H1 (cell line): Measurements from ENCODE around the gene RP9. TPM values are rescaled to one million over a fixed set of nuclear protein-coding genes. Genes with fewer than 3 reads are reported as not detected.

Experiments used
- CTCF ChIA-PET: fragments of 300-600 bp; sonication (Branson Sonifier 250); formaldehyde crosslinking; loops from one replicate; lab custom pipeline; 2021; ENCODE audit not compliant: partially characterized antibody; lab: Charles Lee
- POLR2A ChIA-PET: fragments of 300-600 bp; sonication (Branson Sonifier 250); formaldehyde crosslinking; loops from one replicate; lab custom pipeline; 2021; ENCODE audit warnings: inconsistent platforms; ENCODE audit not compliant: partially characterized antibody; lab: Charles Lee
- DNase-seq, 2 experiments: peaks; one replicate each; pipeline versions ENCODE4 v3.0.0 to v3.0.0-alpha.2; 2010 to 2022; ENCODE audit warnings: low spot score in 2 of 2, low read depth in 1 of 2, mixed read lengths in 1 of 2
- FAIRE-seq: peaks from 2 replicates; lab custom pipeline; 2011; peaks lifted over from hg19 to GRCh38; lab: Jason Lieb, UNC
- H2AFZ ChIP-seq: 2 replicates; pipeline ENCODE4 v1.8.1; 2012; ENCODE audit warnings: low read length, inconsistent platforms
- H2AK5ac ChIP-seq: 2 replicates; pipeline ENCODE4 v1.6.1; 2013; ENCODE audit warnings: low read depth, low read length
- H2BK120ac ChIP-seq: replicated peaks from 2 replicates; pipeline ENCODE3; 2013; ENCODE audit warnings: low read depth, low read length, inconsistent platforms
- H2BK12ac ChIP-seq: 2 replicates; pipeline ENCODE4 v1.6.1; 2013; ENCODE audit warnings: low read depth, low read length
- H2BK15ac ChIP-seq: 2 replicates; pipeline ENCODE4 v1.6.1; 2013; ENCODE audit warnings: low read length
- H2BK20ac ChIP-seq: 2 replicates; pipeline ENCODE4 v1.6.1; 2013; ENCODE audit warnings: low read length
- H2BK5ac ChIP-seq: 2 replicates; pipeline ENCODE4 v1.6.1; 2013; ENCODE audit warnings: low read depth, low read length
- H3K14ac ChIP-seq: 2 replicates; pipeline ENCODE4 v1.6.1; 2013; ENCODE audit warnings: inconsistent platforms; ENCODE audit not compliant: insufficient read length
- H3K18ac ChIP-seq: 2 replicates; pipeline ENCODE4 v1.6.1; 2013; ENCODE audit warnings: low read length; ENCODE audit errors: extremely low read depth
- H3K23ac ChIP-seq: 2 replicates; pipeline ENCODE4 v1.6.1; 2013; ENCODE audit warnings: inconsistent platforms; ENCODE audit not compliant: insufficient read length
- H3K23me2 ChIP-seq: 2 replicates; pipeline ENCODE4 v1.6.1; 2013; ENCODE audit warnings: low read depth, low read length
- H3K27ac ChIP-seq: 2 replicates; pipeline ENCODE4 v1.6.1; 2011; ENCODE audit warnings: low read depth, low read length, inconsistent platforms
- H3K27me3 ChIP-seq, 4 experiments: replicated peaks in 1 of 4; 1 replicate in 1 of 4; 2 replicates in 3 of 4; pipeline versions ENCODE4 v1.6.1 to v1.8.1; 2011 to 2013; ENCODE audit warnings: low read length in 3 of 4, mild to moderate bottlenecking in 3 of 4, inconsistent platforms in 2 of 4, mixed read lengths in 2 of 4, moderate library complexity in 1 of 4; ENCODE audit not compliant: control insufficient read depth in 3 of 4, insufficient read depth in 3 of 4; ENCODE audit errors: extremely low read depth in 1 of 4
- H3K36me3 ChIP-seq, 4 experiments: 2 replicates each; pipeline versions ENCODE4 v1.6.1 to v1.8.1; 2011 to 2013; ENCODE audit warnings: mild to moderate bottlenecking in 4 of 4, low read length in 3 of 4, moderate library complexity in 2 of 4, control low read depth in 1 of 4, inconsistent platforms in 1 of 4; ENCODE audit not compliant: insufficient read depth in 4 of 4, control insufficient read depth in 2 of 4
- H3K4ac ChIP-seq: replicated peaks from 2 replicates; pipeline ENCODE3; 2013; ENCODE audit warnings: low read length, low read depth, mixed read lengths, inconsistent platforms; ENCODE audit not compliant: insufficient read length
- H3K4me1 ChIP-seq, 4 experiments: replicated peaks in 1 of 4; 1 replicate in 1 of 4; 2 replicates in 3 of 4; pipeline versions ENCODE4 v1.6.1 to v1.8.1; 2011 to 2013; ENCODE audit warnings: low read length in 3 of 4, inconsistent platforms in 2 of 4, mixed read lengths in 1 of 4; ENCODE audit not compliant: insufficient read depth in 4 of 4, control insufficient read depth in 3 of 4
- H3K4me2 ChIP-seq, 2 experiments: 2 replicates each; pipeline versions ENCODE4 v1.6.1 to v1.8.1; 2011 to 2013; ENCODE audit warnings: low read depth in 2 of 2, low read length in 2 of 2, control low read depth in 1 of 2, inconsistent platforms in 1 of 2, mild to moderate bottlenecking in 1 of 2; ENCODE audit not compliant: insufficient read depth in 1 of 2
- H3K4me3 ChIP-seq, 4 experiments: fragments of 200-600, 300-600 bp in 1 of 4; sonication (generic), shearing (Covaris generic), sonication (Bioruptor Twin) in 1 of 4; 2 replicates each; pipeline versions ENCODE4 v1.5.1 to v1.8.1; 2011 to 2016; ENCODE audit warnings: low read length in 4 of 4, low read depth in 3 of 4, control low read depth in 2 of 4, inconsistent platforms in 2 of 4, mild to moderate bottlenecking in 2 of 4, mixed read lengths in 1 of 4, moderate library complexity in 1 of 4; ENCODE audit not compliant: insufficient read depth in 2 of 4; ENCODE audit errors: extremely low read depth in 1 of 4
- H3K56ac ChIP-seq: replicated peaks from 2 replicates; pipeline ENCODE3; 2013; ENCODE audit warnings: low read depth, mild to moderate bottlenecking, mixed read lengths, low read length, inconsistent platforms; ENCODE audit not compliant: insufficient read length
- H3K79me1 ChIP-seq: 2 replicates; pipeline ENCODE4 v1.6.1; 2013; ENCODE audit warnings: low read depth, low read length, control low read depth
- H3K79me2 ChIP-seq, 2 experiments: 2 replicates each; pipeline versions ENCODE4 v1.6.1 to v1.8.1; 2012 to 2013; ENCODE audit warnings: low read length in 2 of 2, mild to moderate bottlenecking in 2 of 2, inconsistent platforms in 1 of 2; ENCODE audit not compliant: insufficient read depth in 2 of 2, control insufficient read depth in 1 of 2
- H3K9ac ChIP-seq, 4 experiments: replicated peaks in 1 of 4; 1 replicate in 1 of 4; 2 replicates in 3 of 4; pipeline versions ENCODE4 v1.6.1 to v1.8.1; 2011 to 2013; ENCODE audit warnings: low read depth in 3 of 4, low read length in 3 of 4, control low read depth in 2 of 4, mild to moderate bottlenecking in 2 of 4, moderate library complexity in 2 of 4, inconsistent platforms in 1 of 4; ENCODE audit errors: extremely low read depth in 1 of 4
- H3K9me3 ChIP-seq, 2 experiments: 2 replicates each; pipeline versions ENCODE4 v1.6.1 to v1.8.1; 2012 to 2013; ENCODE audit warnings: mild to moderate bottlenecking in 2 of 2, moderate library complexity in 2 of 2, control low read depth in 1 of 2, inconsistent platforms in 1 of 2, low read depth in 1 of 2, low read length in 1 of 2, mixed read lengths in 1 of 2; ENCODE audit not compliant: insufficient read depth in 2 of 2
- H4K20me1 ChIP-seq, 2 experiments: replicated peaks in 1 of 2; 2 replicates each; pipeline versions ENCODE3 to v1.8.1; 2011 to 2013; ENCODE audit warnings: inconsistent platforms in 2 of 2, low read length in 2 of 2, mild to moderate bottlenecking in 1 of 2; ENCODE audit not compliant: insufficient read depth in 2 of 2, control insufficient read depth in 1 of 2
- H4K5ac ChIP-seq: 2 replicates; pipeline ENCODE4 v1.6.1; 2013; ENCODE audit warnings: low read length, low read depth, mixed read lengths, inconsistent platforms; ENCODE audit not compliant: insufficient read length
- H4K8ac ChIP-seq: 2 replicates; pipeline ENCODE4 v1.8.0; 2013; ENCODE audit warnings: mild to moderate bottlenecking, moderate library complexity, low read length, inconsistent platforms; ENCODE audit not compliant: insufficient read depth; ENCODE audit errors: extremely low read depth
- H4K91ac ChIP-seq: replicated peaks from 2 replicates; pipeline ENCODE3; 2013; ENCODE audit warnings: low read length, mixed read lengths, inconsistent platforms; ENCODE audit not compliant: insufficient read length
- BACH1 ChIP-seq: IDR thresholded peaks from 2 replicates; pipeline ENCODE4 v1.6.1; 2012; ENCODE audit warnings: low read length, improper control_type of control experiment
- HDAC2 ChIP-seq, 2 experiments: fragments of 300-600 bp in 1 of 2; sonication (generic) in 1 of 2; IDR thresholded peaks; 2 replicates each; pipeline ENCODE4 v1.6.1; 2011 to 2012; ENCODE audit warnings: low read depth in 2 of 2, low read length in 2 of 2, mild to moderate bottlenecking in 2 of 2, moderate library complexity in 2 of 2, borderline replicate concordance in 1 of 2, inconsistent platforms in 1 of 2
- KDM4A ChIP-seq: IDR thresholded peaks from one replicate; pipeline ENCODE4 v1.7.1; 2012; ENCODE audit warnings: low read depth, mild to moderate bottlenecking, moderate library complexity, low read length, inconsistent platforms; ENCODE audit not compliant: severe bottlenecking
- KDM5A ChIP-seq: fragments of 200-600 bp; IDR thresholded peaks from 2 replicates; pipeline ENCODE4 v1.7.1; 2012; ENCODE audit warnings: mild to moderate bottlenecking, low read length, inconsistent platforms, mixed read lengths
- RFX5 ChIP-seq: IDR thresholded peaks from 2 replicates; pipeline ENCODE4 v1.6.1; 2011; ENCODE audit warnings: low read depth, low read length, improper control_type of control experiment, borderline replicate concordance
- RXRA ChIP-seq: IDR thresholded peaks from 2 replicates; pipeline ENCODE4 v1.6.1; 2011; ENCODE audit warnings: low read depth, mild to moderate bottlenecking, low read length, moderate library complexity; ENCODE audit not compliant: insufficient read depth
- SIN3A ChIP-seq, 2 experiments: IDR thresholded peaks in 1 of 2; conservative IDR thresholded peaks in 1 of 2; 2 replicates each; pipeline ENCODE4 v1.6.1; 2011 to 2012; ENCODE audit warnings: low read length in 2 of 2, improper control_type of control experiment in 1 of 2, low read depth in 1 of 2, mild to moderate bottlenecking in 1 of 2
- WGBS, 2 experiments: shearing (Covaris generic) in 1 of 2; methylation state at CpG; one replicate each; pipeline versions ENCODE4 v1.1.6 to v1.1.7; 2013 to 2015; ENCODE audit warnings: low lambda C conversion rate in 2 of 2, mixed read lengths in 2 of 2, inconsistent platforms in 1 of 2, low coverage in 1 of 2, missing lambda C conversion rate in 1 of 2; ENCODE audit not compliant: insufficient replicate concordance in 2 of 2, insufficient coverage in 1 of 2, insufficient read length in 1 of 2; ENCODE audit errors: extremely low coverage in 1 of 2, missing lambda C conversion rate in 1 of 2; 5-methylcytosine and 5-hydroxymethylcytosine counted together
- polyA plus RNA-seq, 7 experiments: library from polyadenylated mRNA; depleted of rRNA in 3 of 7; stranded (reverse) in 5 of 7; unstranded in 2 of 7; fragments of >200 nt in 5 of 7; fragments of 200-250 nt in 2 of 7; gene quantifications; 1 replicate in 5 of 7; 2 replicates in 1 of 7; 4 replicates in 1 of 7; pipeline versions ENCODE4 v1.2.1 to v1.2.3, GENCODE V29; 2011 to 2013; ENCODE audit warnings: missing spikeins in 2 of 7, mixed read lengths in 2 of 7
- total RNA-seq: library from RNA; stranded (reverse); fragmentation: NEBNext Ultra II Directional; extraction: Animal tissue kit (Norgen Biotek cat#: 25700); gene quantifications from 2 replicates; pipeline ENCODE4 v1.2.1, GENCODE V29; 2021
- TF ChIP-seq, protein P1 (sequence below): IDR thresholded peaks from 2 replicates; pipeline ENCODE4 v1.6.1; 2011; ENCODE audit warnings: low read length, improper control_type of control experiment

Gene RP9
- total and polyA plus RNA-seq, 2 of the 8 experiments (the other 6 are each of a cell fraction or from before 2014, with no cell fraction given): 11.0 to 12.4 TPM

DNA sequence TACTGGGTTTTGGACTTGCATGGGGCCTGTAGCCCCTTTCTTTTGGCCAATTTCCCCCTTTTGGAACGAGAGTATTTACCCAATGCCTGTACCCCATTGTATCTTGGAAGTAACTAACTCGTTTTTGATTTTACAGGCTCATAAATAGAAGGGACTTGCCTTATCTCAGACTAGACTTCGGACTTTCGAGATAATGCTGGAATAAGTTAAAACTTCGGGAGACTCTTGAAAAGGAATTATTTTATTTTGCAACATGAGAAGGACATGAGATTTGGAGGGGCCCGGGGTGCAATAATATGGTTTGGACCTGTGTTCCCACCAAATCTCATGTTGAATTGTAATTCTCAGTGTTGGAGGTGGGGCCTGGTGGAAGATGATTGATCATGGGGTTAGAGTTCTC lies 38.4 kb downstream of the RP9 start:
- no peak overlapping the region for H4K91ac ChIP-seq
- no peak overlapping the region for H3K18ac ChIP-seq
- DNase-seq: no peak
- H2BK12ac ChIP-seq: no peak overlapping the region
- TF ChIP-seq SIN3A (conservative IDR thresholded peaks at IDR 0.05 in 1 of 2, IDR thresholded peaks at IDR 0.05 in 1 of 2; ENCODE audit: low read depth in 1 of 2, low read length in 2 of 2) (no peak), RFX5 (no peak), HDAC2 (IDR thresholded peaks at IDR 0.05; ENCODE audit: borderline replicate concordance in 1 of 2, low read depth in 2 of 2, low read length in 2 of 2) (no peak), KDM5A (no peak), BACH1 (no peak), KDM4A (no peak), RXRA (no peak)
- TF ChIP-seq, protein P1, sequence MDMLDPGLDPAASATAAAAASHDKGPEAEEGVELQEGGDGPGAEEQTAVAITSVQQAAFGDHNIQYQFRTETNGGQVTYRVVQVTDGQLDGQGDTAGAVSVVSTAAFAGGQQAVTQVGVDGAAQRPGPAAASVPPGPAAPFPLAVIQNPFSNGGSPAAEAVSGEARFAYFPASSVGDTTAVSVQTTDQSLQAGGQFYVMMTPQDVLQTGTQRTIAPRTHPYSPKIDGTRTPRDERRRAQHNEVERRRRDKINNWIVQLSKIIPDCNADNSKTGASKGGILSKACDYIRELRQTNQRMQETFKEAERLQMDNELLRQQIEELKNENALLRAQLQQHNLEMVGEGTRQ: no peak
- peaks cover 14 to 20% of the 10 kb centered on the region in 2 experiments; a peak in 3 of 4 replicates for H3K9me3 ChIP-seq
- H3K36me3 ChIP-seq: no peaks in the 10 kb centered on the region
- peaks cover 0 to under 1% (median 0%) of the 10 kb centered on the region in 4 experiments; a peak in 1 of 7 replicates for H3K4me1 ChIP-seq
- H3K23me2 ChIP-seq: no peaks in the 10 kb centered on the region
- no peak overlapping the region for H2AFZ ChIP-seq
- ChIA-PET POLR2A (no interaction called here), CTCF (no interaction called here)
- H4K8ac ChIP-seq: no peak overlapping the region
- H3K79me2 ChIP-seq: no peaks in the 10 kb centered on the region
- H3K23ac ChIP-seq: no peak overlapping the region
- H3K4me2 ChIP-seq: no peak overlapping the region
- no peak overlapping the region for H3K56ac ChIP-seq
- FAIRE-seq: no peak
- no peaks in the 10 kb centered on the region for H3K27me3 ChIP-seq
- H3K4ac ChIP-seq: no peak overlapping the region
- H3K79me1 ChIP-seq: no peaks in the 10 kb centered on the region
- no peak overlapping the region for H3K9ac ChIP-seq
- no peak overlapping the region for H2BK5ac ChIP-seq
- H3K4me3 ChIP-seq: no peak overlapping the region
- H2BK120ac ChIP-seq: no peak overlapping the region
- 88% methylated on average over 6 of the region's 6 CpGs; no CpG with 5 or more reads in 1 of the 2 experiments for WGBS, 2 experiments
- H4K5ac ChIP-seq: no peak overlapping the region
- H2AK5ac ChIP-seq: no peak overlapping the region
- H3K14ac ChIP-seq: no peak overlapping the region
- H4K20me1 ChIP-seq: no peaks in the 10 kb centered on the region
- no peak overlapping the region for H2BK15ac ChIP-seq
- no peak overlapping the region for H2BK20ac ChIP-seq
- H3K27ac ChIP-seq: no peak overlapping the region
